Thoracic aorta (tissue), 2 donors: ENCODE measurements around the gene DTD1. TPM values are rescaled to one million over a fixed set of nuclear protein-coding genes. Genes with fewer than 3 reads are reported as not detected.

ENCODE experiments used
- ATAC-seq: fragments of 150-250 bp; one replicate; pipeline ENCODE4 v1.8.0; 2017; ENCODE audit warnings: low read depth; ENCODE audit not compliant: insufficient number of reproducible peaks, low FRiP score
- DNase-seq: peaks from one replicate; pipeline ENCODE4 v3.0.0-alpha.2; 2020; ENCODE audit warnings: low spot score
- H3K27ac ChIP-seq, 2 donors: fragments of 200-600 bp; sonication (generic); 1 replicate in 1 of 2; 2 replicates in 1 of 2; pipeline ENCODE4 v1.5.1; 2016; ENCODE audit warnings: mild to moderate bottlenecking in 2 of 2, moderate library complexity in 2 of 2
- H3K27me3 ChIP-seq: fragments of 200-600 bp; sonication (generic); replicated peaks from 2 replicates; pipeline ENCODE4 v1.6.0; 2016; ENCODE audit warnings: mild to moderate bottlenecking; ENCODE audit not compliant: insufficient read depth
- H3K36me3 ChIP-seq: fragments of 200-600 bp; sonication (generic); one replicate; pipeline ENCODE4 v1.5.1; 2016
- H3K4me1 ChIP-seq, 2 donors: fragments of 200-600 bp; sonication (generic); 1 replicate in 1 of 2; 2 replicates in 1 of 2; pipeline versions ENCODE4 v1.5.1 to v1.6.0; 2016; ENCODE audit warnings: low read depth in 2 of 2, mild to moderate bottlenecking in 1 of 2; ENCODE audit not compliant: control insufficient read depth in 1 of 2
- H3K4me3 ChIP-seq: fragments of 200-600 bp; sonication (generic); 2 replicates; pipeline ENCODE4 v1.5.1; 2016; ENCODE audit warnings: mild to moderate bottlenecking
- H3K9me3 ChIP-seq: fragments of 200-600 bp; sonication (generic); 2 replicates; pipeline ENCODE4 v1.5.1; 2016
- total RNA-seq, 2 donors: library from RNA; depleted of rRNA; stranded (reverse); fragments of >200 nt; gene quantifications; one replicate each; pipeline versions ENCODE4 v1.1.0 to v1.2.3, GENCODE V29; 2016
- TF ChIP-seq, protein P1 (sequence below): fragments of 200-600 bp; sonication (generic); IDR thresholded peaks from one replicate; pipeline ENCODE4 v1.5.1; 2019; ENCODE audit warnings: antibody characterized with exemption

Gene DTD1
- total RNA-seq, 2 donors from 2014 or later: 29.6 to 36.9 TPM

DNA sequence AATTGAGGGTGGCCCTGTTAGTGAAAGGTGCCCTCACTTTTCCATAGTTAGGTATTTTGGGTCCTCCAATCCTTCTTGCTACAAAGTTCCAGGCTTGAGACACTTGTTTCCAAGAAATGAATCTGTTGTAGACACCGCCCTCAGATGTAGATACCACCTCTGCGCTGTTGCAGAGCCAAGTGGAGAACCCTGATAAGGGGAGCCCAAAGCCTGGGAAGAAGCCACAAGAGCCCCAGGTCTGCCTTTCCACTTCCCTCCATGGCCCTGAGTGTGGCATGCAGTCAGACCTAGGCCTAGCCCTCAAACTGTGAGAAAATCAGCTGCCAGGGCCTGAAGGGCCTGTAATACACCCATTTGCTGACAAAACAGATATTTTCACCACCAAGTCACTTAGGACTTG lies 37.1 kb downstream of the DTD1 start:
- no peak overlapping the region for H3K4me3 ChIP-seq
- no peak for ATAC-seq
- no peak for DNase-seq
- H3K36me3 ChIP-seq: no peaks in the 10 kb centered on the region
- no peaks in the 10 kb centered on the region for H3K27me3 ChIP-seq
- H3K4me1 ChIP-seq: peaks cover 0 to 12% of the 10 kb centered on the region in 2 donors
- TF ChIP-seq, protein P1, sequence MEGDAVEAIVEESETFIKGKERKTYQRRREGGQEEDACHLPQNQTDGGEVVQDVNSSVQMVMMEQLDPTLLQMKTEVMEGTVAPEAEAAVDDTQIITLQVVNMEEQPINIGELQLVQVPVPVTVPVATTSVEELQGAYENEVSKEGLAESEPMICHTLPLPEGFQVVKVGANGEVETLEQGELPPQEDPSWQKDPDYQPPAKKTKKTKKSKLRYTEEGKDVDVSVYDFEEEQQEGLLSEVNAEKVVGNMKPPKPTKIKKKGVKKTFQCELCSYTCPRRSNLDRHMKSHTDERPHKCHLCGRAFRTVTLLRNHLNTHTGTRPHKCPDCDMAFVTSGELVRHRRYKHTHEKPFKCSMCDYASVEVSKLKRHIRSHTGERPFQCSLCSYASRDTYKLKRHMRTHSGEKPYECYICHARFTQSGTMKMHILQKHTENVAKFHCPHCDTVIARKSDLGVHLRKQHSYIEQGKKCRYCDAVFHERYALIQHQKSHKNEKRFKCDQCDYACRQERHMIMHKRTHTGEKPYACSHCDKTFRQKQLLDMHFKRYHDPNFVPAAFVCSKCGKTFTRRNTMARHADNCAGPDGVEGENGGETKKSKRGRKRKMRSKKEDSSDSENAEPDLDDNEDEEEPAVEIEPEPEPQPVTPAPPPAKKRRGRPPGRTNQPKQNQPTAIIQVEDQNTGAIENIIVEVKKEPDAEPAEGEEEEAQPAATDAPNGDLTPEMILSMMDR: no peak
- H3K27ac ChIP-seq: no peak overlapping the region
- H3K9me3 ChIP-seq: no peaks in the 10 kb centered on the region

DNA sequence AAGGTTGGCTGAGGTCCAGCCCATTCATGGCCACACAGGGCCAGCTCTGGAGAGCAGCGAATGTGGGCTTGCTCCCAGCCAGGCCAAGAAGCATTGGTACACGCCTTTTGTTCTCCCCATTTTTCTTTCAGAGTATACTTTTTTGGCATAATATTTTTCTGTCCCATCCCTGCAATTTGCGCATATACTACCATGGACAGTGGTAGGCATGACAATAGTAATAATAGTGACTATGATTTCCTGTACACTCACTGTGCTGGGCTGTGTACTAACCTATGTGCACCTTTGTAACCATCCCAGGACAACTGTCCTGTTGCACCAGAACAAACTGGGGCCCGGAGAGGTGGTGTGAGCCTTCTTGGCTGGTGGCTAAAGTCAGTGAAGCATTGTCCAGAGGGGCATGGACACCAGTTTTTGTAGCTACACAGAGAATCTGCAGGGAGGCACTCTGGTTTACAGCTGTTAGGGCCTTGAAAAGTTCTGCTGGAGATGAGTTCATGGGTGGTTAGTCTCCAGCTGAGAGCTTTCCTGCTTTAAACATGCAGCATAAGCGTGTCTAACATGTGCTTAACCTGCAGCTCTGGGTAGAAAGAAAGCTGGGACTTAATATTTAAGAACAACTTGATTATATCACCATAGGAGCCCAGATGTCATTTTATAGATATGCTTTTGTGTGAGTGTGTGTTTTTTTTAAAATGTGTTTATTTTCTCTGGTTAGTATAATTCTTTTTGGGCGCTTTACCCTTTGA lies 38.2 kb downstream of the DTD1 start:
- H3K9me3 ChIP-seq: no peaks in the 10 kb centered on the region
- ATAC-seq (no peak), DNase-seq (no peak)
- no peaks in the 10 kb centered on the region for H3K36me3 ChIP-seq
- H3K27ac ChIP-seq: no peak overlapping the region
- H3K4me3 ChIP-seq: no peak overlapping the region
- TF ChIP-seq, protein P1: no peak
- H3K4me1 ChIP-seq: peaks cover 0 to 12% of the 10 kb centered on the region in 2 donors
- no peaks in the 10 kb centered on the region for H3K27me3 ChIP-seq

DNA sequence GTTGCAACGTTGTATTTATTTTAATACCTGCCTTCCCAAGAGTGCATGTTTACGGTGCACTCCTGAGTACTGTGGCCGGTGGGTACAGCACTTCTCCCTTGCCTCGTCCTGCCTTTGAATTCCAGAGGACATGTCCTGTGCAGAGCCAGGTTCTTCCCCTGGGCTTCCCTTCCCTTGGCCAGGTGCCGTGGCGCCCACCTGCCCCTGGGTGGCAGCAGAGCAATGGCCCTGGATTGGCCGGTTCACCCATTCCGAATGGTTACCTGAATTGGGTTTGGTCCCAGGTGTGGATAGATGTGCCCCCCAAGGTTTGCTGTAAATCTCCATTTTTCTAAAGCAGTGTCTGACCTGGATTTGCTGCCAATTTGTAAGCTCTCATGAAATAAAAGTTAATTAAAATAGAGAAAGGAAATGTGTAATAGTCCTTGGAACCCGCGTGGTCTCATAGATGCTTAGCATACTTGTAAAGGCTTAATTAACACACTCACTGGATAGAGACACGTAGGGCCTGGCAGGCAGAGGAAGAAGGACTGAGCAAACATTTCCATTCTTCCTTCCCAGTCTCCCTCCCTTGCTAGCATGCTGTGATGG lies 40.6 kb downstream of the DTD1 start:
- H3K9me3 ChIP-seq: no peaks in the 10 kb centered on the region
- H3K27me3 ChIP-seq: no peaks in the 10 kb centered on the region
- ATAC-seq: no peak

DNA sequence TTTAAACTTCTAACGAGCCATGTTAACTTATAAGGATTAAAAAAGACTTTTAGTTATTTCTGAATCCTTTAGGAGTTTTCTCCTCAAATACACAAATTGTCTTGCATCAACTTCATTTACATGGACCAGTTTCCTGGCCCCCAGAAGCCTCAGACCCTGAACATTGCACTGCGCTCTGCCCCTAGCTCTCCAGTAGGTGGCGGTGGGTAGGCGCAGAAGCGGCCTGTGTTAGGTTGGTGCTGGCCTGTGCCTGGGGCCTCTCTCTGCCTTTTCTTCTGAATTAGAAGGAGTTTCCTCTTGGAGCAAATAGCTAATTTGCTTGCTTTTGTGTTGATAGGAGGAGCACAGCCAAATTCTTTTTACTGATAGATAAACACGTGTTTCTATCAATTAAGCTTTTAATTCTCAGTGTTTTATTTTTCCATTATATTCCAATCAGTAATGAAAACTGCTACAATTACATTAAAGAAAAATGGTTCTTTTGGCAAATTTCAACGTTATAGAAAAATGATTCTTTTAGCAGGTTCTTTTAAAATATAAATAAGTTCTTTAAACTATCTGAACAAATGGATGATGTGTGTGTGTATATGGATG lies 44.4 kb downstream of the DTD1 start:
- Histone ChIP-seq H3K27me3 (no peaks in the 10 kb centered on the region), H3K4me3 (no peak overlapping the region), H3K36me3 (no peaks in the 10 kb centered on the region), H3K27ac (no peak overlapping the region), H3K4me1 (no peaks in the 10 kb centered on the region), H3K9me3 (no peaks in the 10 kb centered on the region)
- DNase-seq (no peak), ATAC-seq (no peak)
- TF ChIP-seq, protein P1: peak; percentile 71

More for the DNA sequence above, 40.6 kb downstream of the DTD1 start:
- H3K36me3 ChIP-seq: no peaks in the 10 kb centered on the region
- TF ChIP-seq, protein P1: no peak
- no peak overlapping the region for H3K27ac ChIP-seq
- no peak overlapping the region for H3K4me3 ChIP-seq
- DNase-seq: no peak
- H3K4me1 ChIP-seq: peaks cover 0 to 12% of the 10 kb centered on the region in 2 donors

DNA sequence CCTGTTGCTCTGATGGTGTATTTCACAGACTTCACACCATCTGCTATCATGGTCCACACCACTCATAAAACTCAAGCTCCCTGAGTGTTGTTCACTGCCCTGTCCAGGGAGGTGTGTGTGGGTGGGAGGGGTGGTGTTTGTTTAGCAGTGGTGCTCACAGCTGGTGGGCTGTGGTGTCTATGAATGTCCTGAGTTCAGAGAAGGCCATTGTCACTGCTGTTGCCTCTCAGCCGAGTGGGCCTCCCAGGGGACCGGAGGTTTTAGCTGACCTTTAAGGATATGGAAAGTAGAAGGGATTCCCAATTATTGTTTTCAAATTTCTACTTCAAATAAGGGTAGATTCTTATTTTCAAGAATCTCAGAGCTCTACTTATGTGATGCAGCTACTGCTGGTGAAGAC lies 45.6 kb downstream of the DTD1 start:
- no peak for DNase-seq
- TF ChIP-seq, protein P1: no peak
- no peak overlapping the region for H3K4me3 ChIP-seq
- H3K36me3 ChIP-seq: no peaks in the 10 kb centered on the region
- no peaks in the 10 kb centered on the region for H3K9me3 ChIP-seq
- H3K27ac ChIP-seq: no peak overlapping the region
- no peaks in the 10 kb centered on the region for H3K27me3 ChIP-seq
- peaks cover 0 to 3% of the 10 kb centered on the region in 2 donors for H3K4me1 ChIP-seq
- ATAC-seq: no peak
